ENCODE measurements around the gene KCNJ18.
"Not testable (repeated sequence)": the region's sequence is repeated elsewhere in the genome, so short reads cannot be mapped to it uniquely, and the experiment has no call there.

DNA sequence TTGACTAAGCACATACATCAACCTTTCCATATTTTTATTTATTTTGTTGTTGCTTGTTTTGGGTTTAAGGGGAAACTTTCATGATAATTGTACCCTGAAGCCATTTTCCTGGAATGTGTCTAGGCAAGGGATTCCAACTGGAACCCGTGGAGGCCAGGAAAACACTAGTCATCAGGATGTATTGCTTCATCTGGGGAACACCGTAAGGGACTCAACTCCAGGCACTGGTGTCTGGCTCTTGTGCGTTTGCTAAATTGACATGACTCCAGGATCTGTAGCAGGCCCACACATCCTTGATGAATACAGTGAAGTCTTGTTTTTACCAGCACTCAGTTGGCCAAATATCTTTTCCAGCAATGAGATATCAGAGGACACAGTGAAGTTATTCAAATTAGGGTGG, 21.3 kb downstream of the KCNJ18 start:
- not testable (repeated sequence) for TF ChIP-seq CTCF (IDR thresholded peaks at IDR 0.05); POLR2AphosphoS5 (IDR thresholded peaks at IDR 0.05); EP300 (IDR thresholded peaks at IDR 0.05; ENCODE audit: low read depth)

Data from transverse colon (tissue), 4 donors.